ENCODE results near the gene RNF5.
A peak's percentile ranks its signal among the peaks of the same experiment; 100 is the strongest.

The RNF5 gene

DNA sequence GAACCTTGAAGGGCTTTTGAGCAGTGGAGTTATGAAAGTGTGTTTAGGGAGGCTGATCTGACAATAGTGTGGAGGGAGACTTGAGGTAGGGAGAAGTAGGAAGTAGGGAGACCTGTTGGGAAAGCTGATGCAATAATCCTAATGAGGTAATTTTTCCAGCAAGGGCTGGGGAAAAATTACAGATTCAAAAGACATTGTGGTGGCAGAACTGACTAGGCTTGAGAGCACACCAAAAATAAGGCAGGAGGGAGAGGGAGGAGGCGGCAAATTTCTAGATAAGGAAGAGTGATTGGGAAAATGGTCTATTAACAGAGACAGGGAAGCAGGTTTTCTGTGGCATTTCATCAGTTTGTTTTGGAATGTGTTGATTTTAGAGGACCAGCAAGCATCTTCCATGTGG lies 31.9 kb upstream of the RNF5 start:
- H3K79me2 ChIP-seq (ENCODE audit: control insufficient read depth, insufficient read depth, low read length, unreplicated experiment), result no peaks in the 10 kb centered on the region
- no peak overlapping the region for H3K4me3 ChIP-seq (ENCODE audit: low read depth, low read length)
- peaks cover 4% of the 10 kb centered on the region for H3K4me1 ChIP-seq (ENCODE audit: control insufficient read depth, insufficient read depth, low read length, unreplicated experiment)
- no peak overlapping the region for H2AFZ ChIP-seq (ENCODE audit: low read length, unreplicated experiment)
- no peak overlapping the region for H3K27ac ChIP-seq (ENCODE audit: low read depth, low read length)
- no peaks in the 10 kb centered on the region for H3K27me3 ChIP-seq (ENCODE audit: insufficient read depth, low read length)
- no peaks in the 10 kb centered on the region for H3K36me3 ChIP-seq (ENCODE audit: insufficient read depth, low read length)

- no peaks in the 10 kb centered on the region for H3K27me3 ChIP-seq (ENCODE audit: insufficient read depth, low read length)
- no peak overlapping the region for H2AFZ ChIP-seq (ENCODE audit: low read length, unreplicated experiment)
- peaks cover 5% of the 10 kb centered on the region for H3K4me1 ChIP-seq (ENCODE audit: control insufficient read depth, insufficient read depth, low read length, unreplicated experiment)
- H3K79me2 ChIP-seq (ENCODE audit: control insufficient read depth, insufficient read depth, low read length, unreplicated experiment), result no peaks in the 10 kb centered on the region
- no peaks in the 10 kb centered on the region for H3K36me3 ChIP-seq (ENCODE audit: insufficient read depth, low read length)
- no peak overlapping the region for H3K4me3 ChIP-seq (ENCODE audit: low read depth, low read length)
- H3K27ac ChIP-seq (ENCODE audit: low read depth, low read length), result no peak overlapping the region
Observed at GRCh38 chr6:32146687-32147086, 31.5 kb upstream of the RNF5 start.

DNA sequence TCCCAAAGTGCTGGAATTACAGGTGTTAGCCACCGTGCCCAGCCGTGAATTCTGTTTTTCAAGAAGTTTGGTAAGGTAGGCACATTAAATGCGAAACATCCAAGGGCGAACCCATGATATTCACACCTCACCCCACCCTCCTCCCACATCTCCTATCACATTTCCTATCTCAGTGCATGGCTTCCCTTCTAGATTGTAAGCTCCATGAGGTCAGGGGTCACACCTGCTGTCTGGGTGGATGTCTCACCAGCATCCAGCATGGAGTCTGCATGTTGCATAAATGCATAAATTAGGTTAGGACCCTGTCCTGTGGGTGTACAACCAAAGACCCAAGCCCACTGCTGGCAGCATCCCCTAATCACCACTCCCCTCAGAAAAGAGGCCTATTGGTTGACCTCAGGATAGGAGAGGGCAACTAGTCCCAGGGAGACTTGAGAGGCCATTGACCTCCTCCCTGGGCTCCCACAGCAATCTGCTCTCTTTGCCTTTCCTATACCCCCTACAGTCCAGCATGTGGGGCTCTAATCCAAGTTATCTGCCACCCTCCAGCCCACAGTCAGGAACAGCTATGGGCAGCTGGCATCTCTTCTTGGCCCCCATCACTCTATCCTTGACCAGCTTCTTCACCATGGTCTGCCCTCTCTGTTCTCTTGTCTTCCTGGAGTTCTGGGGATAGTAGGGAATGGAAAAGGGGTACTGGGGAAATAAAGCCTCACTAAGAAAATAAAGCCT lies 30.6 kb upstream of the RNF5 start:
- no peak overlapping the region for H3K27ac ChIP-seq (ENCODE audit: low read depth, low read length)
- H3K27me3 ChIP-seq (ENCODE audit: insufficient read depth, low read length), result no peaks in the 10 kb centered on the region
- peaks cover 12% of the 10 kb centered on the region for H3K4me1 ChIP-seq (ENCODE audit: control insufficient read depth, insufficient read depth, low read length, unreplicated experiment)
- H2AFZ ChIP-seq (ENCODE audit: low read length, unreplicated experiment), result no peak overlapping the region
- no peaks in the 10 kb centered on the region for H3K36me3 ChIP-seq (ENCODE audit: insufficient read depth, low read length)
- H3K79me2 ChIP-seq (ENCODE audit: control insufficient read depth, insufficient read depth, low read length, unreplicated experiment), result no peaks in the 10 kb centered on the region
- no peak overlapping the region for H3K4me3 ChIP-seq (ENCODE audit: low read depth, low read length)

- no peaks in the 10 kb centered on the region for H3K79me2 ChIP-seq (ENCODE audit: control insufficient read depth, insufficient read depth, low read length, unreplicated experiment)
- H3K27me3 ChIP-seq (ENCODE audit: insufficient read depth, low read length), result no peaks in the 10 kb centered on the region
- H3K4me3 ChIP-seq (ENCODE audit: low read depth, low read length), result no peak overlapping the region
- H3K36me3 ChIP-seq (ENCODE audit: insufficient read depth, low read length), result no peaks in the 10 kb centered on the region
- no peak overlapping the region for H3K27ac ChIP-seq (ENCODE audit: low read depth, low read length)
- H3K4me1 ChIP-seq (ENCODE audit: control insufficient read depth, insufficient read depth, low read length, unreplicated experiment), result peaks cover 13% of the 10 kb centered on the region
- no peak overlapping the region for H2AFZ ChIP-seq (ENCODE audit: low read length, unreplicated experiment)
Observed at GRCh38 chr6:32148289-32149091, 29.7 kb upstream of the RNF5 start.

DNA sequence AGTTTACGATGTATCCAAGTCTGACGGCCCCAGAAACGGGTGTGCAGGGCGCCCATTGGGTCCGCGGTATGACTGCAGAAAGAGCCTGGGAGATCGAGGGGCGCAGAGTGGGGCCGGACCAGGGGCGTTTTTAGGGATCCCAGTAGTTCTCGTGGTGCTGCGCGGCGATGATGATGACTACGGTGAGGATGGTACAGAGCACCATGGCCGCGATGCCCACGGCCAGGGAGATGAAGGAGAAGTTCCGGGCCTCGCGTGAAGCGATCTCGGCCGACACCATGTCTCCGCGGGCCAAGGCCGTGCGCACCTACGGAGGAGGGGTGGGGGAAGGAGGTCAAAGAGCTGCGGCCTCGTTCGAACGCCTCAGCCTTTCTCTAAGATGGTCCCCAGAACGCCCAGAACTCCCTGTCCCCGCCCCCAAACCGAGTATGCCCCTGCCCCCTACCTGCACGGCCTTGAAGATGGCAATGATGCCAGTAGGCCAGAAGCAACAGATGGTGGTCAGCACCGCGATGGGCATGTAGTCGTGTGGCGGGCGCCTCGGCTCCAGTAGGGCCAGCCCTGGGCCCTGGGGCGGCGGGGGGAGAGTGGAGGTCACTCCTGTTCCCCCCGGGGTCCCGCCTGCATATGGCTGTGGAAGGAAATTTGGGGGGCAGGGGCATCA lies 29.0 kb upstream of the RNF5 start:
- no peaks in the 10 kb centered on the region for H3K36me3 ChIP-seq (ENCODE audit: insufficient read depth, low read length)
- peaks cover 13% of the 10 kb centered on the region for H3K4me1 ChIP-seq (ENCODE audit: control insufficient read depth, insufficient read depth, low read length, unreplicated experiment)
- H2AFZ ChIP-seq (ENCODE audit: low read length, unreplicated experiment), result no peak overlapping the region
- no peaks in the 10 kb centered on the region for H3K27me3 ChIP-seq (ENCODE audit: insufficient read depth, low read length)
- no peak overlapping the region for H3K27ac ChIP-seq (ENCODE audit: low read depth, low read length)
- H3K79me2 ChIP-seq (ENCODE audit: control insufficient read depth, insufficient read depth, low read length, unreplicated experiment), result no peaks in the 10 kb centered on the region
- H3K4me3 ChIP-seq (ENCODE audit: low read depth, low read length), result no peak overlapping the region

DNA sequence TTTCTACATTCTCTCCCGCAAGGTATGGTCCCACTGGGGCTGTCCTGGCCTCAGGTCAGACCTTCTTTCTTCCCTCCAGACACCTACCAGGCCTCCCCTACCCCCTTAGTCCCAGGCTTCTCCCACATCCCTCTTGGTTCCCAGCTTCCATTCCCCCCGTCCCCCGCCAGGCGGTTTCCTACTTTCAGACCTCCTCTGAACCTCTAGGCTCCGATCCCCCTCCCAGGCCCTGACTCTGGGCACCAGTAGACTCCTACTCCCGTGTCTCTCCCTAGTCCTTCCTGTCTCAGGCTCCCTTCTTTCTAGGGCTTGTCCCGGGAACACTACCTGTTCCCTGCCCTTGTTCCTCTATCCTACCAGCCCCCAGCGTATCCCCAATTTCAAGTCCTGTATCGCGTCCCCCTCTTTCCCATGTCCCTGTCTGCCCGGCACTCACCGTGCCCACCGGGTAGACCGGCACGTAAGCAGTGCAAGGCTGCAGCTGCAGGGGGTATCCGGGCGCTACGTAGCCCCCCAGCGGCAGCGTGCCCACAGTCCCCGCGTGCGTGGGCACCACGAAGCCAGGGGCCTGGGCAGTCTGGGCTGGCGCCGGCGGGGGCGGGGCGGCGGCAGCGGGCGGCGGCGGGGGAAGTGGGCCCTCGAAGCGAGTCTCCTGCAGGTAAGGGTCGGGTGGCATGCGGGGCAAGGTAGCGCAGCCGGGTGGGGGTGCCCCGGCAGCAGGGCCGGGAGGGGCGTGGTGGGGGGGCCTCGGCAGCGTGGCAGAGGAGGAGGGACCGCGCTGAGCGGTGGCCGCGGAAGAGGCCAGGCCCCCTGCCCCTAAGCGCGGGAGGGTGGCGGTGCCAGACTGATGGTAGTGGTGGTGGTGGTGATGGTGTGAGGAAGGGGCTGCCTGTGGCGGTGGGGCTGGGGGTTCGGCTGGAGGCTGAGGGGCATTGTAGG lies 28.0 kb upstream of the RNF5 start:
- no peaks in the 10 kb centered on the region for H3K27me3 ChIP-seq (ENCODE audit: insufficient read depth, low read length)
- H3K4me3 ChIP-seq (ENCODE audit: low read depth, low read length), result no peak overlapping the region
- peaks cover 17% of the 10 kb centered on the region for H3K4me1 ChIP-seq (ENCODE audit: control insufficient read depth, insufficient read depth, low read length, unreplicated experiment)
- H3K79me2 ChIP-seq (ENCODE audit: control insufficient read depth, insufficient read depth, low read length, unreplicated experiment), result peaks cover 8% of the 10 kb centered on the region
- no peak overlapping the region for H2AFZ ChIP-seq (ENCODE audit: low read length, unreplicated experiment)
- no peak overlapping the region for H3K27ac ChIP-seq (ENCODE audit: low read depth, low read length)
- no peaks in the 10 kb centered on the region for H3K36me3 ChIP-seq (ENCODE audit: insufficient read depth, low read length)

- H2AFZ ChIP-seq (ENCODE audit: low read length, unreplicated experiment), result no peak overlapping the region
- H3K4me1 ChIP-seq (ENCODE audit: control insufficient read depth, insufficient read depth, low read length, unreplicated experiment), result peaks cover 23% of the 10 kb centered on the region
- H3K36me3 ChIP-seq (ENCODE audit: insufficient read depth, low read length), result no peaks in the 10 kb centered on the region
- H3K79me2 ChIP-seq (ENCODE audit: control insufficient read depth, insufficient read depth, low read length, unreplicated experiment), result peaks cover 18% of the 10 kb centered on the region
- peak overlapping the region; percentile 67 for H3K4me3 ChIP-seq (ENCODE audit: low read depth, low read length)
- no peaks in the 10 kb centered on the region for H3K27me3 ChIP-seq (ENCODE audit: insufficient read depth, low read length)
- no peak overlapping the region for H3K27ac ChIP-seq (ENCODE audit: low read depth, low read length)
Observed at GRCh38 chr6:32151181-32151862, 26.9 kb upstream of the RNF5 start.

DNA sequence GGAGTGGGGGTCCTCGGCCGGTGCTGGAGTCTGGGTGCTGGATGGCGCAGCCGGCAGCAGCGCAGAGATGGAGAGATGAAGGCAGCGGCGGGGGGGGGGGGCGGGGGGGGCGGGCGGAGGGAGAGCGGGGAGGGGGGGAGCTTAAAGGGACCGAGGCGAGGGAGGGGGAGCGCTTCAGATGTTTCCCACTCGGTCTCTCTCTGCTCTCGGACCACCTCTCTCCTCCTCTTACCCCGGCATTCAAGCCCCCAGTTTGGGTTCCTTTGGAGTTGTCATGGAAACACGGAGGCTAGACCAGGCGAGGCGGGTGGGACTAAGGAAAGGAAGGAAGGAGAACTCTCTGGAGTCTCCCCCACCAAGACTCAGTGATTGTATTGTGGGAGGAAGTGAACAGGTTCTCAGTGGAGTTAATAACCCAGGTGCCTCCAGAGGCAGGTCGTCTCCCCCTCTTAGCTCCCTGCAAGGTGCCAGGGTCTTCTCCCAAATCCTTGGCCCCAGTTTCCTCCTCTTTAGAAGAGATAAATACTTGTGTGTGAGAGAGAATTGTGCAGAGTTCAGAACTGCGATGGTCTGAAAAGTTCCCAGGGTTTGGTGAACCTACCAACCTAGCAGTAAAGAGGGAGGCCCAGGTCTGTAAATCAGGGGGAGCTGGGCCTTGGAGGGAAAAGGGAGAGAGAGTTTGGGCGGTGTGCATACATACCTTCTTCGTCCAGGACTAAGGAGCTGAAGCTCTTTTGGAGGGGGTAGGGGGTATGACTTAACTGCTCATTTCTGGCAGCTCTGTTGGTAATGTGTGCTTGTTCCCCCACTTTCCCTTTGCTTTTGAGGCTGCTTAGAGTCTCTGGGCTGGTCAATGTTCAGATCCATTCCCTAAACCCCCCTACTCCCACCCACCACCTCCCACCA lies 26.1 kb upstream of the RNF5 start, which contains the start of gene PRRT1:
Gene PRRT1 (minus strand): TSS at position 77 of the 906 bp plus-strand sequence. CDS start 112 bp downstream, outside the sequence.
- H3K27ac ChIP-seq (ENCODE audit: low read depth, low read length), result peak within 1 kb of the TSS; percentile 75
- peaks cover 23% of the 10 kb centered on the region for H3K4me1 ChIP-seq (ENCODE audit: control insufficient read depth, insufficient read depth, low read length, unreplicated experiment)
- no peaks in the 10 kb centered on the region for H3K27me3 ChIP-seq (ENCODE audit: insufficient read depth, low read length)
- peak within 1 kb of the TSS; percentile 96 for H3K4me3 ChIP-seq (ENCODE audit: low read depth, low read length)
- H2AFZ ChIP-seq (ENCODE audit: low read length, unreplicated experiment), result peak within 1 kb of the TSS; percentile 4
- peaks cover 20% of the 10 kb centered on the region for H3K79me2 ChIP-seq (ENCODE audit: control insufficient read depth, insufficient read depth, low read length, unreplicated experiment)
- H3K36me3 ChIP-seq (ENCODE audit: insufficient read depth, low read length), result 0 out of 2 replicates have a peak, but pooled peaks cover 3% of the 10 kb centered on the region

Data from ACC112 (cell line).